ENCODE data around the gene TRIM8. TPM values are rescaled to one million over a fixed set of nuclear protein-coding genes. Genes with fewer than 3 reads are reported as not detected.
"Not testable (repeated sequence)": the region's sequence is repeated elsewhere in the genome, so short reads cannot be mapped to it uniquely, and the experiment has no call there.

Gene TRIM8
- total and polyA plus RNA-seq, 2 of the 4 experiments (the other 2 are of a cell fraction): 25.5 to 126 TPM

DNA sequence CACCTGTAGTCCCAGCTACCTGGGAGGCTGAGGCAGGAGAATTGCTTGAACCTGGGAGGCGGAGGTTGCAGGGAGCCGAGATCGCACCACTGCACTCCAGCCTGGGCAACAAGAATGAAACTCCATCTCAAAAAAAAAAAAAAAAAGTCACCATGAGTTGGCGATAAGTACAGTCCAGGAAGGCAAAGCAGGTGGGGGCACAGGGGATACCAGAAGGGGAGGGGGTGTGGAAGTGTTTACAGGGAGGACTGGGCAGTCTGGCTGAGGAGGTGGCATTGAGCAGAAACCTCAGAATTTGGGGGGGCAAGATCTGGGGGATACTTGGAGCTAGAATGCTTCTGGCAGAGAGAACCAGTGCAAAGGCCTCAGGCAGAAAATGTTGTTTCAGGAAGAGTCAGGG is 23.1 kb downstream of the TRIM8 start:
- H3K4me3 ChIP-seq (ENCODE audit: insufficient read depth, low read depth, low read length); H3K56ac ChIP-seq (ENCODE audit: extremely low read depth, insufficient read depth, low read length); H3K27ac ChIP-seq (ENCODE audit: insufficient read depth, low read length); H4K5ac ChIP-seq (ENCODE audit: low read depth, low read length); H2BK20ac ChIP-seq (ENCODE audit: low read depth, low read length); H3K18ac ChIP-seq (ENCODE audit: low read depth, low read length); H3K4me2 ChIP-seq (ENCODE audit: low read depth, low read length); H2BK120ac ChIP-seq (ENCODE audit: low read depth, low read length); H4K91ac ChIP-seq (ENCODE audit: insufficient read depth, low read depth, low read length); H2BK15ac ChIP-seq (ENCODE audit: low read depth, low read length); H2AFZ ChIP-seq (replicated peaks; ENCODE audit: low read length, poor library complexity); in situ Hi-C loops (cut with MboI; ENCODE audit: low sequenced_read_pairs); H3K36me3 ChIP-seq (ENCODE audit: control insufficient read depth, insufficient read depth, low read length); H4K20me1 ChIP-seq (ENCODE audit: insufficient read depth, low read length); H3K27me3 ChIP-seq (ENCODE audit: control insufficient read depth, insufficient read depth, low read length); H3K9ac ChIP-seq (ENCODE audit: low read depth, low read length); ATAC-seq (ENCODE audit: low read depth); H3K9me1 ChIP-seq (ENCODE audit: insufficient read depth, low read length); H3K23ac ChIP-seq (ENCODE audit: low read depth, low read length); DNase-seq; H3K14ac ChIP-seq (replicated peaks; ENCODE audit: low read depth, low read length); dilution Hi-C loops (cut with HindIII; ENCODE audit: low sequenced_read_pairs, unreplicated experiment); H2BK5ac ChIP-seq (ENCODE audit: low read depth, low read length, poor library complexity, severe bottlenecking); BruUV-seq (replicated peaks); intact Hi-C loops (cut with micrococcal nuclease); H2AK9ac ChIP-seq (replicated peaks; ENCODE audit: low read depth, low read length, poor library complexity); POLR2A ChIA-PET (ENCODE audit: unreplicated experiment); H3K9me3 ChIP-seq (ENCODE audit: control insufficient read depth, insufficient read depth, low read length); H3K4ac ChIP-seq (ENCODE audit: low read depth, low read length); CTCF ChIA-PET; H3K79me1 ChIP-seq (ENCODE audit: low read depth in 1 of 2, low read length in 2 of 2); H4K8ac ChIP-seq (ENCODE audit: low read depth in 2 of 2, low read length in 2 of 2): not testable (repeated sequence)
- WGBS, 2 experiments (ENCODE audit: extremely low coverage in 2 of 2, insufficient read length in 1 of 2): 100% methylated on average over 1 of the region's 4 CpGs; no CpG with 5 or more reads in 1 of the 2 experiments
- H2AK5ac ChIP-seq (ENCODE audit: low read depth, low read length): peak overlapping the region; percentile 39; the same call in 1 of the 2 replicates
- H3K4me1 ChIP-seq (ENCODE audit: control insufficient read depth, insufficient read depth, low read length): peaks cover 13% of the 10 kb centered on the region
